ENCODE measurements around the gene C17orf100. TPM values are rescaled to one million over a fixed set of nuclear protein-coding genes. Genes with fewer than 3 reads are reported as not detected.

The C17orf100 gene
- total RNA-seq, 1 experiment from 2014 or later, result 0.70 TPM

DNA sequence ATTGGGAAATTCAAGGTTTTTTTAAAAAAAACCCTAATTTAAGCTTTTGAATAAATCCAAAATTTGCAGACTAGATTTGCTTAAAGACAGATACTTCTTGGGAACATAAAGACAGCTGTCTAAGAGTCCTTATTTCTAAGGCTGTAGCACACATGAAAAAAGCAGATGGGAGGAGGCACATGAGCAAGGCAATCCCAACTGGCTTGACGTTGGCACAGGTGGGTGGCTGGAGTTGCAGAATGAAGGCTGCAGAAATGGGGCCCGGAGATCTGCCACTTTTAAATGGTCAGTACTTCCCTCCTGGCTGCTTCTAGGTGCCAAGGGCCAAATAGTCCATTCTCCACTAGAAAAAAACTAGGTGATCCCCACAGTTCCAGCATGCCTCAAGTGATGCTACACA is 15.5 kb upstream of the C17orf100 start:
- Histone ChIP-seq H2BK20ac (ENCODE audit: low read depth, low read length, poor library complexity, severe bottlenecking) (no peak overlapping the region), H3K23ac (ENCODE audit: insufficient read length, low read depth, low read length) (no peak overlapping the region), H3T11ph (ENCODE audit: low read length) (no peak overlapping the region), H3K14ac (ENCODE audit: insufficient read depth, low read length) (no peak overlapping the region), H2BK5ac (ENCODE audit: insufficient read length, low read length) (no peak overlapping the region), H3K4me1 (ENCODE audit: insufficient read depth, low read length) (no peaks in the 10 kb centered on the region), H4K5ac (ENCODE audit: insufficient read length, low read depth, low read length) (no peak overlapping the region), H2BK12ac (ENCODE audit: insufficient read length, low read depth, low read length) (no peak overlapping the region), H4K8ac (replicated peaks; ENCODE audit: insufficient read length, low read depth, low read length) (no peak overlapping the region), H3K18ac (ENCODE audit: insufficient read length, low read depth, low read length) (no peak overlapping the region), H3K79me2 (ENCODE audit: insufficient read depth, low read length) (no peaks in the 10 kb centered on the region), H2AFZ (ENCODE audit: low read length) (no peak overlapping the region), H3K4ac (ENCODE audit: low read depth, low read length) (no peak overlapping the region), H3K27me3 (ENCODE audit: insufficient read depth, low read length) (no peaks in the 10 kb centered on the region), H2BK15ac (ENCODE audit: low read depth, low read length) (no peak overlapping the region), H3K27ac (ENCODE audit: insufficient read length, low read depth, low read length) (no peak overlapping the region), H3K79me1 (ENCODE audit: insufficient read depth, low read depth, low read length, poor library complexity, severe bottlenecking) (no peaks in the 10 kb centered on the region), H3K56ac (ENCODE audit: insufficient read length, low read depth, low read length) (no peak overlapping the region), H3K9ac (ENCODE audit: extremely low read depth, insufficient read length, low read length) (no peak overlapping the region), H2BK120ac (ENCODE audit: low read depth, low read length, poor library complexity, severe bottlenecking) (no peak overlapping the region), H2AK5ac (ENCODE audit: insufficient read length, low read length) (no peak overlapping the region), H3K4me2 (ENCODE audit: insufficient read depth, insufficient read length, low read length) (no peak overlapping the region), H4K91ac (ENCODE audit: insufficient read length, low read depth, low read length) (no peak overlapping the region), H3K23me2 (ENCODE audit: insufficient read length, low read depth, low read length, poor library complexity, severe bottlenecking) (peaks cover 12% of the 10 kb centered on the region), H3K9me3 (ENCODE audit: control insufficient read depth, low read depth, low read length) (no peaks in the 10 kb centered on the region), H4K20me1 (ENCODE audit: control insufficient read depth, insufficient read depth, insufficient read length) (no peaks in the 10 kb centered on the region)
- H3K27ac Mint-ChIP-seq, result peak overlapping the region in 1 of 3 experiments; percentile 73; a peak in 1 of 7 replicates
- H3K27me3 Mint-ChIP-seq (ENCODE audit: low read depth), result no peaks in the 10 kb centered on the region; the same call in 1 of the 2 replicates
- peaks cover 24 to 35% (median 33%) of the 10 kb centered on the region in 3 experiments for H3K36me3 Mint-ChIP-seq (ENCODE audit: insufficient read depth in 1 of 3, low read depth in 3 of 3)
- H3K4me1 Mint-ChIP-seq, result peaks cover 9 to 13% of the 10 kb centered on the region in 2 experiments
- no CpG with 5 or more reads among the region's 2 CpGs for WGBS (ENCODE audit: extremely low coverage, insufficient read length, low lambda C conversion rate)
- H3K4me3 Mint-ChIP-seq, result 0 out of 5 replicates have a peak overlapping the region, but pooled peaks of 1 of the 2 experiments have one; percentile 4
- H3K9me3 Mint-ChIP-seq, result no peaks in the 10 kb centered on the region
- TF ChIP-seq, protein P1, sequence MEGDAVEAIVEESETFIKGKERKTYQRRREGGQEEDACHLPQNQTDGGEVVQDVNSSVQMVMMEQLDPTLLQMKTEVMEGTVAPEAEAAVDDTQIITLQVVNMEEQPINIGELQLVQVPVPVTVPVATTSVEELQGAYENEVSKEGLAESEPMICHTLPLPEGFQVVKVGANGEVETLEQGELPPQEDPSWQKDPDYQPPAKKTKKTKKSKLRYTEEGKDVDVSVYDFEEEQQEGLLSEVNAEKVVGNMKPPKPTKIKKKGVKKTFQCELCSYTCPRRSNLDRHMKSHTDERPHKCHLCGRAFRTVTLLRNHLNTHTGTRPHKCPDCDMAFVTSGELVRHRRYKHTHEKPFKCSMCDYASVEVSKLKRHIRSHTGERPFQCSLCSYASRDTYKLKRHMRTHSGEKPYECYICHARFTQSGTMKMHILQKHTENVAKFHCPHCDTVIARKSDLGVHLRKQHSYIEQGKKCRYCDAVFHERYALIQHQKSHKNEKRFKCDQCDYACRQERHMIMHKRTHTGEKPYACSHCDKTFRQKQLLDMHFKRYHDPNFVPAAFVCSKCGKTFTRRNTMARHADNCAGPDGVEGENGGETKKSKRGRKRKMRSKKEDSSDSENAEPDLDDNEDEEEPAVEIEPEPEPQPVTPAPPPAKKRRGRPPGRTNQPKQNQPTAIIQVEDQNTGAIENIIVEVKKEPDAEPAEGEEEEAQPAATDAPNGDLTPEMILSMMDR (conservative IDR thresholded peaks at IDR 0.05), result no peak
- DNase-seq, result no peak

Data from H9 (cell line).